Breast epithelium (tissue), 4 donors: ENCODE results near the gene CAMTA1. TPM values are rescaled to one million over a fixed set of nuclear protein-coding genes. Genes with fewer than 3 reads are reported as not detected.
A peak's percentile ranks its signal among the peaks of the same experiment; 100 is the strongest.

Experiments
- DNase-seq, 2 donors: peaks; one replicate each; pipeline ENCODE4 v3.0.0-alpha.2; 2019; ENCODE audit warnings: low spot score in 2 of 2
- H3K27ac ChIP-seq, 2 donors: fragments of 200-600 bp; sonication (generic) in 1 of 2; one replicate each; pipeline ENCODE4 v1.5.1; 2016 to 2019; ENCODE audit warnings: mild to moderate bottlenecking in 1 of 2
- H3K27me3 ChIP-seq, 2 donors: fragments of 200-600 bp; sonication (generic) in 1 of 2; one replicate each; pipeline versions ENCODE4 v1.5.1 to v1.6.0; 2017 to 2019; ENCODE audit warnings: control low read depth in 1 of 2, mild to moderate bottlenecking in 1 of 2
- H3K36me3 ChIP-seq: fragments of 200-600 bp; one replicate; pipeline ENCODE4 v1.5.1; 2019
- H3K4me1 ChIP-seq, 2 donors: fragments of 200-600 bp; sonication (generic); one replicate each; pipeline ENCODE4 v1.5.1; 2016 to 2019; ENCODE audit warnings: control low read depth in 1 of 2
- H3K4me3 ChIP-seq, 3 donors: fragments of 200-600 bp; sonication (generic); 1 replicate in 2 of 3; 2 replicates in 1 of 3; pipeline ENCODE4 v1.5.1; 2016 to 2019; ENCODE audit warnings: mild to moderate bottlenecking in 3 of 3, moderate library complexity in 2 of 3
- H3K9me3 ChIP-seq, 2 donors: fragments of 200-600 bp; sonication (generic) in 1 of 2; one replicate each; pipeline ENCODE4 v1.5.1; 2016 to 2019; ENCODE audit warnings: control low read depth in 1 of 2
- POLR2A ChIP-seq: fragments of 450-650 bp; IDR thresholded peaks from one replicate; pipeline ENCODE4 v1.6.1; 2016; ENCODE audit warnings: antibody characterized with exemption, mild to moderate bottlenecking, moderate library complexity
- POLR2AphosphoS5 ChIP-seq, 3 donors: sonication (generic); formaldehyde crosslinking; IDR thresholded peaks; one replicate each; pipeline ENCODE4 v1.6.1; 2017; ENCODE audit warnings: antibody characterized with exemption in 3 of 3
- intact Hi-C: fragments of 100-400 bp; cut with DNase I; formaldehyde crosslinking; loops from one replicate; pipeline ENCODE4 v1.15.1; 2023; ENCODE audit warnings: low total_unique reads
- total RNA-seq, 3 donors: library from RNA; depleted of rRNA; stranded (reverse); fragments of >200 nt; gene quantifications; one replicate each; pipeline ENCODE4 v1.1.0, GENCODE V29; 2016
- TF ChIP-seq, protein P1 (sequence below), 3 donors: fragments of 450-650 bp; IDR thresholded peaks; one replicate each; pipeline ENCODE4 v1.5.1; 2016 to 2017; ENCODE audit warnings: antibody characterized with exemption in 3 of 3, mild to moderate bottlenecking in 3 of 3, moderate library complexity in 3 of 3

Gene CAMTA1
- total RNA-seq, 3 donors from 2014 or later = 53.4 to 84.0 (median 61.9) TPM

DNA sequence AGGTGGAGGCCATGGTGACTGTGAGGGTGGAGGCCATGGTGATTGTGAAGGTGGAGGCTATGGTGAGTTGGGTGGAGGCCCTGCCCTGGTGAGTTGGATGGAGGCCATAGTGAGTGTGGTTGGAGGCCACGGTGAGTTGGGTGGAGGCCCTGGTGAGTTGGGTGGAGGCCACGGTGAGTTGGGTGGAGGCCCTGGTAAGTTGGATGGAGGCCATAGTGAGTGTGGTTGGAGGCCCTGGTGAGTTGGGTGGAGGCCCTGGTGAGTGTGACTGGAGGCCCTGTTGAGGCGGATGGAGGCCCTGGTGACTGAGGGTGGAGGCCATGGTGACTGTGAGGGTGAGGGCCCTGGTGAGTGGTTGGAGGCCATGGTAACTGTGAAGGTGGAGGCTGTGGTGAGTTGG, 860.9 kb downstream of the CAMTA1 start:
- Histone ChIP-seq H3K27ac (no peak overlapping the region), H3K27me3 (no peaks in the 10 kb centered on the region), H3K9me3 (peaks cover 0 to 4% of the 10 kb centered on the region in 2 donors), H3K36me3 (no peaks in the 10 kb centered on the region), H3K4me3 (no peak overlapping the region), H3K4me1 (no peaks in the 10 kb centered on the region)
- intact Hi-C loops = no loop called here
- TF ChIP-seq POLR2A (no peak), POLR2AphosphoS5 (IDR thresholded peaks at IDR 0.05) (no peak)
- TF ChIP-seq, protein P1, sequence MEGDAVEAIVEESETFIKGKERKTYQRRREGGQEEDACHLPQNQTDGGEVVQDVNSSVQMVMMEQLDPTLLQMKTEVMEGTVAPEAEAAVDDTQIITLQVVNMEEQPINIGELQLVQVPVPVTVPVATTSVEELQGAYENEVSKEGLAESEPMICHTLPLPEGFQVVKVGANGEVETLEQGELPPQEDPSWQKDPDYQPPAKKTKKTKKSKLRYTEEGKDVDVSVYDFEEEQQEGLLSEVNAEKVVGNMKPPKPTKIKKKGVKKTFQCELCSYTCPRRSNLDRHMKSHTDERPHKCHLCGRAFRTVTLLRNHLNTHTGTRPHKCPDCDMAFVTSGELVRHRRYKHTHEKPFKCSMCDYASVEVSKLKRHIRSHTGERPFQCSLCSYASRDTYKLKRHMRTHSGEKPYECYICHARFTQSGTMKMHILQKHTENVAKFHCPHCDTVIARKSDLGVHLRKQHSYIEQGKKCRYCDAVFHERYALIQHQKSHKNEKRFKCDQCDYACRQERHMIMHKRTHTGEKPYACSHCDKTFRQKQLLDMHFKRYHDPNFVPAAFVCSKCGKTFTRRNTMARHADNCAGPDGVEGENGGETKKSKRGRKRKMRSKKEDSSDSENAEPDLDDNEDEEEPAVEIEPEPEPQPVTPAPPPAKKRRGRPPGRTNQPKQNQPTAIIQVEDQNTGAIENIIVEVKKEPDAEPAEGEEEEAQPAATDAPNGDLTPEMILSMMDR (IDR thresholded peaks at IDR 0.05) = no peak
- no peak for DNase-seq

DNA sequence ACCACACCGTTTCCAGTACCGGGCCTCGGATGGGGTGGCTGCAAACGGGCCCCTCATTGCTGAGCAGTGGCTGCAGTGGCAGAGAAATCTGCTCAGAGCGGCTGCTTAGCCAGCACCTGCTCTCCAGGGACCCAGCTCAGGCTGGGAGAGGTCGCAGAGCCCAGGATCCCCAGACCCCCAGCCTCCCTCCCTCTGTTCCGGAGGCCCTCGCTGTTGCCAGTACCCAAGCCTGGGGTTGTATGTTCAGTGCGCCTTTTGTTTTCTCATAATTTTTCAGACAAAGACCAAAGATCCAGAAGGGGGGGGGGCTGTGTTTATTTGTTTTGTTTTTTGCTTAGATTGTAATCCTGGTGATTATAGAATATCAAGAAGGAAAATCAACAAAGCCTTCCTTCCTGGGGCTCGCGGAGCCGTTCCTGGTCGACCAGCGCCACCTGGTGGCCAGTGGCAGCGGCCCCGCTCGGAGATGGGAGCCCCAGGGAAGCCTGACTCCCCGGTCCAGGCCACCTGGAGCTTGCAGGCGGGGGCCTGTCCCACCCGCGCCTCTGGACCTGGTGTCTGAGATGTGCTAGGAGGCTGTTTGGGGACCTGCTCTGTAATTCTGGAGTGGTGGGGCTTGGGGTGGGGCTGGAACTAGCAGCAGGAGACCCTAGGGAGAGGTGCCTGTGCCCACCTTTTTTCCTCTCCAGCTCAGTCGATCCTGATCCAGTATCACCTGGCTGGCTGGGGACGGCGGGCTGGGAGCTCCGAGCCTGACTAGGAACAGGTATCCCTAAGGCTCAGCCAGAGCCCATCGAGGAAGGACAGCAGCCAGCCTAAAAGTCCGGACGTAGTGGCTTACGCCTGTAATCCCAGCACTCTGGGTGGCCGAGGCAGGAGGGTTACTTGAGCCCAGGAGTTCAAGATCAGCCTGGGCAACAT, 862.0 kb downstream of the CAMTA1 start:
- Histone ChIP-seq H3K27me3 (no peaks in the 10 kb centered on the region), H3K4me1 (no peaks in the 10 kb centered on the region), H3K36me3 (no peaks in the 10 kb centered on the region), H3K27ac (no peak overlapping the region), H3K4me3 (no peak overlapping the region), H3K9me3 (peaks cover 0 to 4% of the 10 kb centered on the region in 2 donors)
- intact Hi-C loops = no loop called here
- DNase-seq = peak; percentile 43 to 77
- TF ChIP-seq, protein P1 (IDR thresholded peaks at IDR 0.05) = peak; percentile 69 to 88 (median 86)
- TF ChIP-seq POLR2A (no peak), POLR2AphosphoS5 (IDR thresholded peaks at IDR 0.05) (no peak)

DNA sequence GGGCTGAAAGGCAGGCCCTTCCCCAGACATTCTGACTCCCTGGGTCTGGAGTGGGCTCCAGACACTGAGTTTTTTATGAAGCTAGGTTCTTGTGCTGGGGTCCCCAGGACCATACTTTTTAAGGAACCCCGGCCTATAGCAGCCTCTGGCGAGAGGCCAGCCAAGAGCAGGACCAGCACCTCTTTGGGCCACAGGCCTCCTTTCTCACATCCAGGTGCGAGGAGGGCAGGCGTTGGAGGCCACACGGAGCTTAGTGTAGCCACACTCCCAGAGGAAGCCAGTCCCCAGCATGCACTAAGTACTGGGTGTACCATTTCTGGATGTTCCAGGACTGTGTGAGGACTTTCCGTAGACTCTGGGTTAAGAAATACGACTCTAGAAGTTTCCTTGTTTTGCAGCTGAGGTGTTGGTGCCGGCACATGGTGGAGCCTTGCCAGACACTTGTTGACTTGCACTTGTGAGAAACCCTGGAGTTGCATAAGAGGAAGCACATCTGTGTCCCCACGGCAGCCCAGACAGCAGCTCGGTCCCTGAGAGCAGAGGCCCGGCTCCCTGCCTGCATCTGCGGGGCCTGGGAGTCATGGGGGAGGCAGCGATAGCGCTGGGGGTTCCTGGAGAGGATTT, 863.6 kb downstream of the CAMTA1 start:
- H3K4me3 ChIP-seq = no peak overlapping the region
- TF ChIP-seq POLR2AphosphoS5 (IDR thresholded peaks at IDR 0.05) (peak in 2 of 3 donors; percentile 30 to 36), POLR2A (no peak)
- TF ChIP-seq, protein P1 (IDR thresholded peaks at IDR 0.05) = no peak
- H3K27ac ChIP-seq = peak overlapping the region; percentile 52 to 66
- no peaks in the 10 kb centered on the region for H3K36me3 ChIP-seq
- no peaks in the 10 kb centered on the region for H3K4me1 ChIP-seq
- peaks cover 0 to 4% of the 10 kb centered on the region in 2 donors for H3K9me3 ChIP-seq
- H3K27me3 ChIP-seq = no peaks in the 10 kb centered on the region
- intact Hi-C loops = no loop called here
- peak in 1 of 2 donors; percentile 78 for DNase-seq

DNA sequence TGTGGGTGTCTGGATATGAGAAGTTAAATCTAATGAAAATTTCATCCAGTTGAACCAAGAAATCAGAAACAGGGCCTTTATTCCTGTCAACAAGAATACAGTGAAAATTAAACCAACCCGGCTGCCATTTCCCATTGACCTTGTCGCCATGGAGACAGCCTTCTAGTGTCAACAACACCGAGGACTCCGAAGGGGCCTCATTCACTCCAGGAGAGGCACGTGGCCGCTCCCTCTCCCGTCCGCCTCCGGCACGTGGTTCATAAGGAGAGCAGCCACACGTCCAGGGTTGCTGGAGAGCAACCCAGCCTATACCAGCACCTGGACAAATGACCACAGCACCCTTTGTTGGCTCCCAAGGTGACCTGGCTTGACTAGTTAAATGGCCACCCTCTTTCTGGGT, 865.5 kb downstream of the CAMTA1 start:
- no peaks in the 10 kb centered on the region for H3K4me1 ChIP-seq
- no peak for TF ChIP-seq POLR2AphosphoS5 (IDR thresholded peaks at IDR 0.05)
- TF ChIP-seq, protein P1 (IDR thresholded peaks at IDR 0.05) = no peak
- TF ChIP-seq POLR2A = no peak
- no peaks in the 10 kb centered on the region for H3K27me3 ChIP-seq
- H3K9me3 ChIP-seq = no peaks in the 10 kb centered on the region
- intact Hi-C loops = no loop called here
- H3K36me3 ChIP-seq = no peaks in the 10 kb centered on the region
- no peak for DNase-seq
- H3K4me3 ChIP-seq = no peak overlapping the region
- H3K27ac ChIP-seq = no peak overlapping the region

DNA sequence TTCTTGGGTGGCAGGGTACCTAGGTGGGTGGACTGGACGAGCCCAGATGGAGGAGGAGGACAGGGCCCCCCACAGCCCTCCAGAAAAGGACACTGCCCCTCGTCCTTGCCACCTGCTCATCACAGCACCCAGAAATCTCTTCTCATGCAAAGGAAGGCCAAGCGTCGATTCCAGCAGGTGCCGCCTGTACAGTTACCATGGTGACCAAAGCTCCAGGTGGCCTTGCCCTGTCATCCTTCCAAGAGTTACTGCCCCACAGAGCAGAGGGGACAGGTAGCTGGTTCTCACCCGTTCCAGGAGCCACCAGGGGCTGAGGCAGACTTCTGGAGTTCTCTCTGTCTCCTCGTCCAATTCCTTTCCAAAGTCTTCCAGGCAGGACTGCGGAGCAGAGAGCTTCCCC, 865.9 kb downstream of the CAMTA1 start:
- DNase-seq = no peak
- no peak for TF ChIP-seq POLR2AphosphoS5 (IDR thresholded peaks at IDR 0.05)
- TF ChIP-seq, protein P1 (IDR thresholded peaks at IDR 0.05) = no peak
- no peak for TF ChIP-seq POLR2A
- no peaks in the 10 kb centered on the region for H3K36me3 ChIP-seq
- no peaks in the 10 kb centered on the region for H3K4me1 ChIP-seq
- H3K9me3 ChIP-seq = no peaks in the 10 kb centered on the region
- H3K27me3 ChIP-seq = no peaks in the 10 kb centered on the region
- no peak overlapping the region for H3K4me3 ChIP-seq
- no peak overlapping the region for H3K27ac ChIP-seq
- intact Hi-C loops = no loop called here
